OCI-LY3 (cell line): ENCODE data around the gene MAS1.

Experiments
- CTCF ChIP-seq: fragments of 200-600, 300-600 bp; sonication (generic); IDR thresholded peaks from 2 replicates; pipeline ENCODE4 v1.5.1; 2014; ENCODE audit warnings: antibody characterized with exemption, low read length, low read depth
- EZH2phosphoT487 ChIP-seq: fragments of 200-600 bp; shearing (Covaris generic); IDR thresholded peaks from 2 replicates; pipeline ENCODE4 v1.6.1; 2018; ENCODE audit warnings: antibody characterized with exemption, mixed run types, low read depth

GRCh38 chr6:159929819-159930218 is 39.0 kb downstream of the MAS1 start:
- TF ChIP-seq EZH2phosphoT487 (no peak), CTCF (no peak)
